ENCODE data around the gene FARP1.

The FARP1 gene

DNA sequence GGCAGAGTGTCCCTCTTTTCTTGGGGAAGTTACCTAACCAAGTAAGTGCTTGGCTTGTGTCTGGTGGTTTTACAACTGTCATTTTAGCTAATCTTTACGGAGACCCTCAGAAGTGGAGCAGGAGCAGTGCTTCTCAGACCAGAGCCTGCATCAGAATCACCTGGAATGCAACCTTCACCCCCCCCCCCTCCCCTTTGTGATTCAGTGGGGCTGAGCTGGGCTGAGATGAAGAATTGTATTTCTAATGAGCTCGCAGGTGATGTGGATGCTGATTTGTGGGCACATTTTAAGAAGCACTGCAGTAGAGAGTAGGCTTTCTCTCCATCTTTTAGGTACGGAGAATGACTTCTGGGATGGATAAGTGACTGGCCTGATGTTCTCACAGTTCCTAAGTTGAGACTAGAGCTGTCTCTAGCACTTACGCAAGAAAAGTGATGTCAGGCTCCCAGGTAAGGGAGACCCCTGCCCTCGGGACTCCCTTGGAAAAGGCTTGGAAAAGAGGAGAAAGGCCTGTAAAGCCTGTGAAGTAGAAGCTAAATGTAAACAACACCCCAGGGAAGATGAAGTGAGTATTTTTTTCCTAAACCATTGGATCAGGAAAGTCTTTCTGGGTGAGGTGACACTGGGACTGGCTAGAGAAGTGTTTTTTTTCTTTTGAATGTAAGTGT, 57.5 kb downstream of the FARP1 start:
- no peak for DNase-seq (ENCODE audit: low read depth in 4 of 4, low spot score in 1 of 4)

DNA sequence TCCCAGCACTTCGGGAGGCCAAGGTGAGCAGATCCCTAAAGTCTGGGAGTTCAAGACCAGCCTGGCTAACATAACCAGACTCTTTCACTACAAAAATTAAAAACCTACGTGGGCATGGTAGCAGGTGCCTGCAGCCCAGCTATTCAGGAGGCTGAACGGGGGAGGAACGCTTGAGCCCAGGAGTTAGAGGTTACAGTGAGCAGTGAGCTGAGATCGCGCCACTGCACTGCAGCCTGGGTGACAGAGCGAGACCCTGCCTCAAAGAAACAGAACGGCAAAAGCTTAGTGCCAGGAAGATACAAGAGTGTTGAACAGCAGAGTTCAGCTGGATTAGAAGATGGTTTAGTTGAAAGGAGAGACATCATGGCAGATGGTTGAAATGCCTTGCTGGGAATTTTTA, 58.3 kb downstream of the FARP1 start:
- no peak for DNase-seq (ENCODE audit: low read depth in 4 of 4, low spot score in 1 of 4)

DNA sequence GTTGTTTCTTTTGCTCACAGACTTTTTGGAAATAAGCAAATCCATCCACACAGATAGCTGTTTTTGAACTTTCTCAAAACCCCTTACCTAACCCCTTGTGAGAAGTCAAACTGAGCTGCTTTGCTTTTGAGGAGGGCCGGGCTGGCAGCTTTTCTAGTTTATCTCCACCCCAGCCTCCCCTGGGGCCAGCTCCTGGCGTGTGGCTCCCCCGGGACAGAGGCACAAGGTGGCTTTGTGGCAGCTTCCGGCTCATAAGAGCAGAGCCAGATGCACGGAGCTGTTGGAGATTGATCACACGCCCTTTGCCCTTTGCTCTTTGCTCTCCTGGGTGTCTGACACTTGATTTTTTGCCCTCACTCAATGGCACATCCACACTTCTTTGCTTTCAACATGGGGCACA, 59.1 kb downstream of the FARP1 start:
- no peak for DNase-seq (ENCODE audit: low read depth in 4 of 4, low spot score in 1 of 4)

DNA sequence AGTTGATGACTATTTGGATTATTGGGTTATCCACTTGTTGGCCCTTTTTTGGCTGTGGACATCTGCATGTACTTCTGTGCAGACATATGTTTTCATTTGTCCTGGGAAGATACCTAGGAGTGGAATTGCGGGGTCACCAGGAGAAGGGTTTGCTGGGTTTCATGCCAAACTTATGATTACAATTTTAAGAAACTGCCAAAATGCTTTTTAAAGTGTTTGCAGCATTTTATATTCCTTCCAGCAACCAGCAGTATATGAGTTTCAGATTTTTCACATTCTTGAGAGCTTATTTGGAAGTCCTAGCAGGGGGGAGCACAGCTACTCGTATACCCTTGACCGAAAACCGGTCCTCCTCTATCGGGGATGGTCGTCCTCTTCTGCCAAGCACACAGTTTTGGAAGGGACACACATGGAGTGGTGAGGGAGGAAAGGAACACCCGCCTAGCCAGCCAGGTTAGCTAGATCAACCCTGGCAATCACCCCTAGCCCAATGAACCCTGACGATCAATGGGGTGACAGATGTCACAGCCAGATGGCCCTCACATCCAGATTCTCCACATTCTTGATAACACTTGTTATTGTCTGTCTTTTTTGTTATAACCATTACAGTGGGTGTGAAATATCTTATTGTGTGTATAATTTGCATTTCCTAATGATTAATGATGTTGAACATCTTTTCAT, 60.9 kb downstream of the FARP1 start:
- no peak for DNase-seq (ENCODE audit: low read depth in 4 of 4, low spot score in 1 of 4)

DNA sequence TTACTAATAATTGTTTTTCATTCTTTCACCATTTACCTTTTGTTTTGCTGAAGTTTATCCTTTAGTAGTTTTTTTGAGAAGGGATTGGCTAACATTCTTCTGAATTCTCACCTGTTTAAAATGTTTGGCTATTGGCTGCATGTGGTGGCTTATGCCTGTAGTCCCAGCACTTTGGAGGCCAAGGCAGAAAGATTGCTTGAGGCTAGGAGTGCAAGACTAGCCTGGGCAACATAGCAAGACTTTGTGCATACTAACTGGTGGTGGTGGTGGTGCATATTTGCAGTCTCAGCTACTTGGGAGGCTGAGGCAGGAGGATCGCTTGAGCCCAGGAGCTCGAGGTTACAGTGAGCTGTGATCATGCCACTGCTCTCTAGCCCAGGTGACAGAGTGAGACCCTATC, 61.7 kb downstream of the FARP1 start:
- no peak for DNase-seq (ENCODE audit: low read depth in 4 of 4, low spot score in 1 of 4)

DNA sequence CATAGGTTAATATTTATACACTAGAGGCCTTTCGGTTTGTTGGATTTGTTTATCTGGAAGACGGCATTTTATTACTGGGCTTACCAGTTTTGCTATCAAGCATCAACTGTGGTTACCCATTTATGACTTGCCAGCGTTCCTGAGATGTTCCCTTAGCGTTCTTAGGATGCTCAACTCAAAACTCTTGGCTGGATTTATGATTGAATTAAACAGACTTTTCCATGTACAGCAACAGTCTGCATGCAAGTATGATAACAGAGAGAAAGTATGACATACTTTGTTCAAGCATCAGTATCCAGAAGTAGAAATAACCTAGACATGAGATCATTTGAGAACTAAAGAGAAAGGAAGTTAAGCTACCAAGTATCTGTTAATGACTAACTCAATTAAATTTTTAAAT, 64.1 kb downstream of the FARP1 start:
- no peak for DNase-seq (ENCODE audit: low read depth in 4 of 4, low spot score in 1 of 4)

DNA sequence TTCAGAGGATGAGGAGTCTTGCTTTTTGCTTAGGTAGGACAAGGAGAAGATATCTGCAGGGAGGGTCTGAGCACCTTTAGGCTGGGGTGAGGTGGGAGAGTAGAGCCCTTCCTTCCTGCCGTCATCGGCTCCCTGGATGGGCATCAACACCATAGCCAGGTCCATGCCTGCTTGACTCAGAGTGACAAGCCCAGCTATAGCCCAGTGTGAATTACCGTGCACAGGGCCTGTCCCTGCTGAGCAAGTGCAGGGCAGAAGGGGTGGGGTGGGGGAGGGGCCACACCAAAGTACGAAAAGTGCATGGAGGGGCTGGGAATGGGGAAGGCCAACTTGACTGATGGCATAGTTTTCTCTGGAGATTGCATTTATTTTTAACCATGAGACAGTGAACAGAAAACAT, 64.5 kb downstream of the FARP1 start:
- DNase-seq (ENCODE audit: low read depth in 4 of 4, low spot score in 1 of 4), result no peak

DNA sequence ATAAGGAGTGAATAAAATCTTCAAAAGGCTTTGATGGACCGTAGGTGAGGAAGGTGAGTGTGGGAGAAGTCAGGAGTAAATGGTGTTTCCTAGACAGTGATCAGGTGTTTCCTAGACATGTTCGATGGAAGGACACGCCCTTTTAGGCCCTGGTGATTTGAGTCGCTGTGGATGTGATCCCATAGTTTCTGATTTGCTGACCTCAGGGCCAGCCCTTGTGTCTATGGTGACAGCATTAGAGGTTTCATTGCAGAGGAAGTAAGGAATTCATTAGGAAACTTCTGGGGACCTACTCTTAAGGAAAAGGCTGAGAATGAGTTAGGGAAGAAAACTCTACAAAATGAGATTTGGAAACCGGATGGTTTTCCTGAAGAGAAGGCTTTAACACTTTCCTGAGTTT, 65.7 kb downstream of the FARP1 start:
- DNase-seq (ENCODE audit: low read depth in 4 of 4, low spot score in 1 of 4), result no peak

DNA sequence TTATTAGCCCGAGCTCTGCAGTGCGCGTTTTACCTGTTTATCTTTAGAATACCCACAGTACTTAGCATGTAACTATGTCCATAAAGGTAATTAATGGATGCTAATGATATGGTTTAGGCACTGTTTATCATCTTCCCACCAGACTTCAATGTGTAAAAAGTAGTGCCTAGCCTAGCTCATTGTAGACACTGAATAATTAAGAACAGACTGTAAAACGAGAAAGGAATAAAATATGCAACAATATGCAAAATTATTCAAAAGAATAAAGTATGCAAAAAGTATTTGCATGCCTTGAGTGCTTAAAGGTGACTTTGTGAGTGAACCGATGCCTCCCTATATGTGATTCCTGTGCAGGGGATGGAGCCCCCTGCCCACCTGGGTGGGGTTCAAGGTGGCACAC, 69.9 kb downstream of the FARP1 start:
- DNase-seq (ENCODE audit: low read depth in 4 of 4, low spot score in 1 of 4), result no peak

DNA sequence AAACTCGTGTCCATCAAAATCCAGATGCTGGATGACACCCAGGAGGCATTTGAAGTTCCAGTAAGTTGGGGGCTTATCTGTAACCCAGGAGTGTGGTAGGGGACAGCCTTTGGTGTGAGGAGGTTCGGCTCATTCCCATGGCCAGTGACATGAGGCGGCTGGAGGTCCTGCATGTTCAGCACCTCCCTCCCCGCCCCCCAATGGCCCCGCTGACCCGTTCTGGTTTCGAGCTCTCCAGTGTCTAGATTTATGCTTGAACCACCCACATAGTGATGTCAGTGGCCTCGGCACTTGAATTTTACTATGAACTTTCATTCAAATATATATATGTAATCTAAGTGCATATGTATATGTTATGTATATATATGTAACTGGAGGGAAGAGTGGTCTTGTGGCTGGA, 70.5 kb downstream of the FARP1 start:
- DNase-seq (ENCODE audit: low read depth in 4 of 4, low spot score in 1 of 4), result no peak

DNA sequence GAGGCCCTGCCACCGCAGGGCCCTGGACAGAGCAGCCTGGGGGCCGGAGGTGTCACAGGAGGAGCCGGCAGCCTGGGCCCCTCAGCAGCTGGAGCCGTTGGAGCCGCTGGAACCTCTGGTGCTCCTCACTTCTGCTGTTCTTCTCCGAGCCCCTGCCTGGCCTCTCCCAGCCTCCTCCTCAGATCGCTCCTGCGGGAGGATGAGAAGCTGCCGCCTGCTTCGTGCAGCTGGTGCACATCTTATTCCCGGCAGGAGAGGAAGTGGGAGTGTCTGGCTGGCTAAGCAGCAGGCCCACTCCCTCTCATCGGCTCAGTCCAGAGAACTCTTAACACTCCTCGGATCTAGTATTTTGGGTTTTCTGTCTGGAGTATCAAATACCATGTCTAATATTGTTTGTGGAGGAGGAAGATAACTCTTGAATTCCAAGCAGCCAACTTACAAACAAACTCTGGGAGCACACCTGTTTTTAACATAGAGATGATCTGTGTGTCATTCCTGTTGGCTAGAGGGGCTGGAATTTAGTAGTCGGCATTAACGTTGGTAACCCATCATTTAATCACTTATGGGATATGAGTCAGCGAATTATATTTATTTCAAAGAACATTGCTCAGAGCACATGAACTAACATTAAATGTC, 71.2 kb downstream of the FARP1 start:
- DNase-seq (ENCODE audit: low read depth in 4 of 4, low spot score in 1 of 4), result no peak

DNA sequence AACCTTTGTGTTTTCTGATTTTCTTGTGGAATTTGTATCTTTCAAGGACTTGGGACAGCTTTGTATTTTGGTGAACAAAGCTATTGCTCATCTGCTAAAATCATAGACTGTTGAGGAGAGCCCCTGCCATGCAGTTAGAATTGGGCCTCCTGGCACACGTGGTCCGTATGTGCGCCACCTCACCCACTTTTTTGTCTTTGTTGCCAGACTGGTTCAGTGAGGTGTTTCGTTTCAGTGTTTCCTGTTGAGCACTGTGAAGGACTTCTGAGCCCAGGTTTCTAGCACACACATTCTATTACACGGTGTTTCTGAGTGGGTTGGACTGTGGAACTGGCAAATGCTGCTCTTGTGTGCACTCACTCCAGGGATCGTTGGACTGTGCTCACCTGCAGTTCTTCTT, 71.8 kb downstream of the FARP1 start:
- no peak for DNase-seq (ENCODE audit: low read depth in 4 of 4, low spot score in 1 of 4)

DNA sequence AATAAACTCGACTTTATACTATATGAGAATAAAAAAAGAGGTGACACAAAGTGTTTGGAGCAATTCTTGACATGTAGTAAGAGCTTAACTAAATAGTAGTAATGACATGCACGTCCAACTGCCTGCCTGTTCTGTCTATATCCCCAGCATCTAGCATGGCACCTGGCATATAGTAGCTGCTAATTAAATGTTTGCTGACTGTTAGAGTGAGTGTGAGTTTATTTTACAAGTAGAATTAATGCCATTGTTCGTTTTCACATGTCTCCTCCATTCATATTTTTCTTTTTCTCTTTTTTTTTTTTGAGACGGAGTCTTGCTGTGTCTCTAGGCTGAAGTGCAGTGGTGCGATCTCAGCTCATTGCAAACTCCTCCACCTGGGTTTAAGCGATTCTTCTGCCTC, 72.6 kb downstream of the FARP1 start:
- DNase-seq (ENCODE audit: low read depth in 4 of 4, low spot score in 1 of 4), result no peak

DNA sequence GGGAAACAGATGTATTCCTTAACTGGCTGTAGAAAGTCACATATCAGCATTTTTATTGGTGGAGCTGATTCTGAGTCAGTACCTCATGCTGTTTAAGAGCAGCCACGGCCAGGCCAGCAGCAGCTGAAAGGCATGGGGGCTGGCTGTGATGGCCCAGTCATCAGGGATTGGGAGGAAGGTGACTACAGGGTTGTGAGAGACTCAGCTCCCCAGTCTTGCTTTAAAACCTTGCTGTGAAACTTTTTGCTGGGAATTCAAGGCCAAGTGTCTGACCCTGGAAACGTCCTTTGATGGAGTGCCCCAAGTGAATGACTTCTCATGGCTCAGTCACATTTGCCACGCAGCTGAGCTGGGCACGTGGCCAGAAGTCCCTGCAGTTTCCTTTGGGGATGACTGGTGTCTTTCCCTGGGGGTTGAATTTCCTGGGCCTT, 73.3 kb downstream of the FARP1 start:
- DNase-seq (ENCODE audit: low read depth in 4 of 4, low spot score in 1 of 4), result no peak

DNA sequence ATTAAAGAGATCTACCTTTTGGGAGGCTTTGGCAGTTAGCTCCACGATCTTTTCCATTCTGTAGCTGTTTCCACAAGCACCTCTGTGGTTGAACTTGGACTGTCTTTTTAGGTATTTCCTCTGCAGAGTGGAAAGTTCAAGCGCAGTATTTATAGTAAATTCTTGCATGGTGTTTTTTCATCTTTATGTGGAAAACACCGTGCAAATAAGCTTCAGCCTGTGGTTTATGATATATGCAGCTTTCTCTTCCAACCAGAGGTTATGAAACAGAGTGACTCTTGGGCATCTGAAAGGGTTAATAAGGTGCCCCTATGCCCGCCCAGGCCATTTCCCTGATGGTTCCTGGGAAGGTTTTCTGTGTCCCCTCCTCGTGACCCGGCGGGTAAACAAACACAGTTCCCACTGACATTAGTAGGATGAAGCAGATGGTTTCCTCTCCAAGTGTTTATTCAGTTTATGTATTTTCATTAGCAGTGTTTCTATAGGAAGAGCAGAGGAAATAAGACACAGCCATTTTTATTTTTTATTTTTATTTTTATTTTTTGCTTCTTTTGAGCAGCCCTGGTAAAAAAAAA, 73.9 kb downstream of the FARP1 start:
- DNase-seq (ENCODE audit: low read depth in 4 of 4, low spot score in 1 of 4), result no peak

DNA sequence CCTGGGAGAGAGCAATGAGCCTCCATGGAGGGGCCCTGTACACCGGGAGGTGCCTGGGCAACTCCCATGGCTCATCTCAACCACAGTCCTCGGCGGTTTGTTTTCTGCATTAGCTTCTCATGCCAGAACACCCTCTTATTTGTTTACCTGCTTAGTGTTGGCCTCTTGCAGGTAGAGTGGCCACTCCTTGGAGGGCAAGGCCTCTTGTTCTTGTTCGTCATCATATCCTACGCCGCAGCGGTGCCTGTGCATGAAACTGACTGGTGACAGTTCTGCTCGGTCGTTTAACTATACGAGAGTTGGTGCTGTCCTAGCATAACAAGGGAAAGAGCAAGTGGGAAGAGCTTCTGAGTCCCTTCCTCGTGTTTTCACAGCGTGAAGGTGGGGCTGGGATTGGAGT, 74.7 kb downstream of the FARP1 start:
- DNase-seq (ENCODE audit: low read depth in 4 of 4, low spot score in 1 of 4), result no peak

DNA sequence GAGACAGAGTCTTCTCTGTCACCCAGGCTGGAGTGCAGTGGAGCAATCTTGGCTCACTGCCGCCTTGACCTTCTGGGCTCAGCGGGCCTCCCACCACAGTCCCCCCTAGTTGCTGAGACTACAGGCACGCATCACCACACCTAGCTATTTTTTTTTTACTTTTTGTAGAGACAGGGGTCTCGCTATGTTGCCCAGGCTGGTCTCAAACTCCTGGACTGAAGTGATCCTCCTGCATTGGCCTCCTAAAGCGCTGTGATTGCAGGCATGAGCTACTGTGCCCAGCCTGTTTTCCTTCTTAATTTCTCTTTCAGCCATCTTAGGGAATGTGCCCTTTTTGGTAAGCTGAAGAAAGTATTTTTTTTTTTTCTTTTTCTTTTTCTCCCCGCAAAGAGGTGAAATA, 76.8 kb downstream of the FARP1 start:
- DNase-seq (ENCODE audit: low read depth in 4 of 4, low spot score in 1 of 4), result no peak

DNA sequence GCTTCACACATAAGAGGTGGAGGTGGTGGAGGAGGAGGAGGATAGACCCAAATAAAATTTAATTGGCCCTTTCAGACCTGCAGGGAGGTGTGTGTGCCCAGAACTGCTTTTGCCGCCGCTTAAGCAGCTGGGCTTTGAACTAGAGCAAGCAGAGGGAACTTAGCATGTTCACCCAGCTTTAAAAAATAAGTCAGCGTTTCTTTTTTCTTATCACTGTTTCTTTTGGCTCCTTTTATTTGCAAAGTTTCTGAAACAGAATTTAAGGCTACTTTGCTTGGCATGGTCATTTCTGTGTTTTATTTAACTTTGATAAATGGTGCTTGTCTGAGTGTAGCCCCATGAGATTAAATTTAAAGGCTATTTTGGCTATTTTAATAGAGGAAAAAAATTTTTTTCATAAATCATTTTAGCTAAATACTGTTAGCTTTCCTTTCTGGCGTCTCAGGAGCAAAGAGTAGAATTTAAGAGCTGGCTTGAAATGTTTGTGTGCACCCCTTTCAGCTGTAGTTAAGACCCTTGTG, 77.4 kb downstream of the FARP1 start:
- no peak for DNase-seq (ENCODE audit: low read depth in 4 of 4, low spot score in 1 of 4)

DNA sequence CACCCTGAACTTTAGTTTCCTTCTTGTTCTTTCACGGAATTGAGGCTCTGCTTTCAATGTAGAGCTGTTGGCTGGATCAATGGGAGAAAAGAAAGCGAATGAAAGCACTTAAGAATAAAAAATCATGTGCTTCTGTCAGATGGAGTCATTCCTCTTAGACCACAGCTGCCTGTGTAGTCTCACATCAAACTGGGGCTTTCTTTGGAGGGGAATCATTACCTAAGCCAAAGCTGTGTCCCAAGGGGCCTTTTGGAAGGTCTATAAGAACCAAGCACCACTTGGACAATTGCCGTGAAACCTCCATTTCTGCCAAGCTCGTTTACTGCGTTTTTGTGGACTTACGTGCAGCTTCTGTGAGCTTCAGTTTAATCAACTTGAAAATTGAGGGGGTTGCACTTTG, 78.3 kb downstream of the FARP1 start:
- DNase-seq (ENCODE audit: low read depth in 4 of 4, low spot score in 1 of 4), result no peak

DNA sequence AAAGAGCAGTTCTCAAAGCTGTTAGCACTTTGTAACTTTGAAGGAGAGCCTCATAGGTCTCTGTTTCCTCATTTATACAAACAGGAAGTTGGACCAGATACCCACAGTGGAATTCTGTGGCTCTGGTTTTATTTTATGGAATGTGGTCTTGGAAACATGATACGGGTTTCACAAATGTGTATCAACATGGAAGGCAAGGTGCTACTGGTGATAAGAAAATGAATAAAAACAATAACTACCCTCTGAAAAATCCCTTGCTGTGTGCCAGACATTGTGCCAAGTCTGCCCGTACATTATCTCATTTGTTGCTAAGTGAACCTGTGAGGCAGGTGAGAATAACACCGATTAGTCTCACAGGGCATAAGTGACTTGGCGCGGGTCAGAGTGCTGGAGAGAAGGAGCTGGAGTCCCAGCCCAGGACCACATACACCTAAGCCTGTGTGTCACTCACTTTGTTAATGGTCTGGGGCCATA, 79.2 kb downstream of the FARP1 start:
- no peak for DNase-seq (ENCODE audit: low read depth in 4 of 4, low spot score in 1 of 4)

DNA sequence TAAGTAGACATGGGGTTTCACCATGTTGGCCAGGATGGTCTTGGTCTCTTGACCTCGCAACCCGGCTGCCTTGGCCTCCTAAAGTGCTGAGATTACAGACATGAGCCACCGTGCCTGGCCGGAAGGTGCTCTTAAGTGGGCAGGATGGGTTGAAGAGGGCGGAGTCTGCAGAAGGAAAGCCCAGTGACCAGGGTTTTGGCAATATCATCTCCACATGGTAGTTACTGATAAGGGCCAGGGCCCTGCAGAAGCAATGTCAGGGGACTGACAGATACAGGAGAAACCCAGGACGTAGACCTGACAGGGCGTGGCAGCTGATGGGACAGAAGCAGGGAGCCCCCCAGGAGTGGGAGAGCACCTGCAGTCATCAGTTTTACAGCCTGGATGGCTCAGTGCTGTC, 79.9 kb downstream of the FARP1 start:
- DNase-seq (ENCODE audit: low read depth in 4 of 4, low spot score in 1 of 4), result no peak

DNA sequence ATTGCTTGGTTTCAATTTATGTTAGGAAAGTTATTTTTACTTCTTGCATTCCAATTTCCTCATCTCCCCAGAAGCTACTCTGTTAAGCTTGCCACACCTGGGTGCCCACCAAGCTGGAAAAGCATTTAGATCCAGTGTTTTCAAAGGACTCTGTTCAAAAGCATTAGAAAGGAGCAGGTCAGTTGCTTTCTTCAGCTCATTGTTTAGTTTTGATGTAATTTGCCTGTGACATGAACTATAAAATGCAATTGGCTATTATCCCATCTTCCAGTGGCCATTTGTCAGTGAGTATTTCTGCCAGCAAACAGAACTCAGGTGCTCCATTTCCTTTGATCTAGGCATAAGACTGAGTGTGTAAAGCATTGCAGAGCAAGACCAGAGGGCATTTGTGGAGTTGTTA, 80.8 kb downstream of the FARP1 start:
- DNase-seq (ENCODE audit: low read depth in 4 of 4, low spot score in 1 of 4), result no peak
